SK-N-SH treated with all-trans-retinoic acid at 6 μM for 48 hours (cell line): ENCODE results near the gene PYHIN1.

ENCODE experiments used
- CSDC2 ChIP-seq: fragments of 250-450 bp; sonication (Bioruptor Pico); IDR thresholded peaks from 2 replicates; pipeline ENCODE4 v1.5.0; 2020; ENCODE audit warnings: mild to moderate bottlenecking, moderate library complexity
- SNAI2 ChIP-seq: fragments of 250-450 bp; sonication (Bioruptor Pico); IDR thresholded peaks from 2 replicates; pipeline ENCODE4 v1.5.0; 2020; ENCODE audit warnings: mild to moderate bottlenecking, moderate library complexity
- TF ChIP-seq, protein P1 (sequence below): fragments of 250-450 bp; sonication (Bioruptor Pico); IDR thresholded peaks from 2 replicates; pipeline ENCODE4 v1.5.1; 2020; ENCODE audit warnings: low read depth, mild to moderate bottlenecking, moderate library complexity
- TF ChIP-seq, protein P2 (sequence below): fragments of 250-450 bp; sonication (Bioruptor Pico); IDR thresholded peaks from 2 replicates; pipeline ENCODE4 v1.5.1; 2021; ENCODE audit warnings: mild to moderate bottlenecking, moderate library complexity

DNA sequence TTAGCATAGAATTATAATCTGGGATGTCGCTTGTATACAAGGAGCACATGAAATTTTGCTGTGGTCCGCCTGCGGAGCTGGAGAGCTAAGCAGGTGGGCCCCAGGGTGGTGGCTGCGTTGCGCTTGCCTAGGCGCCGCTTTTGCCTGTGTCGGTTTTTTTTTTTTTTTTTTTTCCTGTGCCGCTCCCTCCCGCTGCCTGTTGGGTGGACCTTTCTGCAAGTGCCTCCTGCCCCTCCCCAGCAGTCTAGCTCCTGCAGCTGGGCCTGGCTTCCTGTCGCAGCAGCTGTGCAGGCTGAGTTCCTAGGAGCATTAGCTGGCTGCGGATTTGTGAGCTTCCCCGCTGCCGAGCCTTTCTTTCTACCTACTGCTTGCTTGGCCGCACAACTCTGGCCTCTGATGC lies 20.6 kb downstream of the PYHIN1 start:
- TF ChIP-seq CSDC2, result no peak
- no peak for TF ChIP-seq SNAI2 (CRISPR knock-in tag)
- TF ChIP-seq, protein P1, sequence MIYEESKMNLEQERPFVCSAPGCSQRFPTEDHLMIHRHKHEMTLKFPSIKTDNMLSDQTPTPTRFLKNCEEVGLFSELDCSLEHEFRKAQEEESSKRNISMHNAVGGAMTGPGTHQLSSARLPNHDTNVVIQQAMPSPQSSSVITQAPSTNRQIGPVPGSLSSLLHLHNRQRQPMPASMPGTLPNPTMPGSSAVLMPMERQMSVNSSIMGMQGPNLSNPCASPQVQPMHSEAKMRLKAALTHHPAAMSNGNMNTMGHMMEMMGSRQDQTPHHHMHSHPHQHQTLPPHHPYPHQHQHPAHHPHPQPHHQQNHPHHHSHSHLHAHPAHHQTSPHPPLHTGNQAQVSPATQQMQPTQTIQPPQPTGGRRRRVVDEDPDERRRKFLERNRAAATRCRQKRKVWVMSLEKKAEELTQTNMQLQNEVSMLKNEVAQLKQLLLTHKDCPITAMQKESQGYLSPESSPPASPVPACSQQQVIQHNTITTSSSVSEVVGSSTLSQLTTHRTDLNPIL (CRISPR knock-in tag), result no peak
- TF ChIP-seq, protein P2, sequence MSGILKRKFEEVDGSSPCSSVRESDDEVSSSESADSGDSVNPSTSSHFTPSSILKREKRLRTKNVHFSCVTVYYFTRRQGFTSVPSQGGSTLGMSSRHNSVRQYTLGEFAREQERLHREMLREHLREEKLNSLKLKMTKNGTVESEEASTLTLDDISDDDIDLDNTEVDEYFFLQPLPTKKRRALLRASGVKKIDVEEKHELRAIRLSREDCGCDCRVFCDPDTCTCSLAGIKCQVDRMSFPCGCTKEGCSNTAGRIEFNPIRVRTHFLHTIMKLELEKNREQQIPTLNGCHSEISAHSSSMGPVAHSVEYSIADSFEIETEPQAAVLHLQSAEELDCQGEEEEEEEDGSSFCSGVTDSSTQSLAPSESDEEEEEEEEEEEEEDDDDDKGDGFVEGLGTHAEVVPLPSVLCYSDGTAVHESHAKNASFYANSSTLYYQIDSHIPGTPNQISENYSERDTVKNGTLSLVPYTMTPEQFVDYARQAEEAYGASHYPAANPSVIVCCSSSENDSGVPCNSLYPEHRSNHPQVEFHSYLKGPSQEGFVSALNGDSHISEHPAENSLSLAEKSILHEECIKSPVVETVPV, result no peak
